IMR-90 (cell line): Measurements from ENCODE around the gene CHMP4B.

Experiments
- POLR2A ChIP-seq: IDR thresholded peaks from 2 replicates; pipeline ENCODE4 v1.6.1; 2012; ENCODE audit warnings: mild to moderate bottlenecking, low read depth, low read length
- RFX5 ChIP-seq: IDR thresholded peaks from 2 replicates; pipeline ENCODE4 v1.8.0; 2012; ENCODE audit warnings: low read depth, mild to moderate bottlenecking, low read length, moderate library complexity
- TF ChIP-seq, protein P1 (sequence below): fragments of 150-350 bp; IDR thresholded peaks from 2 replicates; pipeline ENCODE4 v1.6.1; 2017; ENCODE audit warnings: mild to moderate bottlenecking, antibody characterized with exemption, low read length, low read depth

DNA sequence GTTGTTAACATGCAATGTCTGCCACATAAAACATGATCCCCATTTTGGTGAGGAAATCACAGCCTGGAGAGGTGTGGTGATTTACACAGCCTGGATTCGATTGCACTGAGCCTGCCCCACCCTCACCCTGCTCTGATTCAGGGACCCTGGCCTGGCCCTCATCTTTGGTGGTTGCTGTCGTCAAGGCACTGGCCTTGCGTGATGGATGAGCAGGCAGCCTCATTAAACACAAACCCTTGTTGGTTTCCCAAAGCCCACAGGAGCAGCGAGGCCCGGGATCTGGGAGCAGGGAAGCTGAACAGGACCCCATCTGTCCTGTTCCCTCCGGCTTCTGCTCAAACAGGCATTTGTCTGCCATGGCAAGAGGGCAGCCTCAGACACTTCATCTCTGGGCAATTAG lies 70.8 kb downstream of the CHMP4B start:
- TF ChIP-seq POLR2A (no peak), RFX5 (no peak)
- TF ChIP-seq, protein P1, sequence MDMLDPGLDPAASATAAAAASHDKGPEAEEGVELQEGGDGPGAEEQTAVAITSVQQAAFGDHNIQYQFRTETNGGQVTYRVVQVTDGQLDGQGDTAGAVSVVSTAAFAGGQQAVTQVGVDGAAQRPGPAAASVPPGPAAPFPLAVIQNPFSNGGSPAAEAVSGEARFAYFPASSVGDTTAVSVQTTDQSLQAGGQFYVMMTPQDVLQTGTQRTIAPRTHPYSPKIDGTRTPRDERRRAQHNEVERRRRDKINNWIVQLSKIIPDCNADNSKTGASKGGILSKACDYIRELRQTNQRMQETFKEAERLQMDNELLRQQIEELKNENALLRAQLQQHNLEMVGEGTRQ = no peak
